Transverse colon (tissue), 4 donors: ENCODE measurements around the gene UBE2D2. TPM values are rescaled to one million over a fixed set of nuclear protein-coding genes. Genes with fewer than 3 reads are reported as not detected.
A peak's percentile ranks its signal among the peaks of the same experiment; 100 is the strongest.
"Not testable (repeated sequence)": the region's sequence is repeated elsewhere in the genome, so short reads cannot be mapped to it uniquely, and the experiment has no call there.

Experiments used
- DNase-seq: peaks from one replicate; pipeline ENCODE4 v3.0.0-alpha.2; 2019
- H3K27ac ChIP-seq, 4 donors: fragments of 200-600 bp; sonication (generic); 2 replicates each; pipeline ENCODE4 v1.5.1; 2016 to 2018; ENCODE audit warnings: inconsistent platforms in 4 of 4
- H3K27me3 ChIP-seq: fragments of 200-600 bp; sonication (generic); 2 replicates; pipeline ENCODE4 v1.5.1; 2017; ENCODE audit warnings: inconsistent platforms
- H3K36me3 ChIP-seq, 4 donors: fragments of 200-600 bp; sonication (generic); 2 replicates each; pipeline ENCODE4 v1.5.1; 2017 to 2019; ENCODE audit warnings: inconsistent platforms in 4 of 4
- H3K4me1 ChIP-seq, 4 donors: fragments of 200-600 bp; sonication (generic); 2 replicates each; pipeline ENCODE4 v1.5.1; 2017 to 2020; ENCODE audit warnings: inconsistent platforms in 4 of 4
- H3K4me3 ChIP-seq, 4 donors: fragments of 200-600 bp; sonication (generic); 1 replicate in 1 of 4; 2 replicates in 3 of 4; pipeline versions ENCODE4 v1.5.1 to v1.6.1; 2017 to 2019; ENCODE audit warnings: inconsistent platforms in 4 of 4
- H3K9me3 ChIP-seq, 2 donors: fragments of 200-600 bp; sonication (generic); 2 replicates each; pipeline ENCODE4 v1.5.1; 2017 to 2019; ENCODE audit warnings: inconsistent platforms in 2 of 2
- CTCF ChIP-seq, 5 experiments: fragments of 200-600 bp in 3 of 5; fragments of 450-650 bp in 2 of 5; sonication (generic) in 3 of 5; IDR thresholded peaks; 1 replicate in 2 of 5; 2 replicates in 3 of 5; pipeline ENCODE4 v1.5.1; 2016 to 2017; ENCODE audit warnings: antibody characterized with exemption in 5 of 5, inconsistent platforms in 3 of 5, mild to moderate bottlenecking in 2 of 5, moderate library complexity in 1 of 5
- EP300 ChIP-seq: sonication (generic); formaldehyde crosslinking; IDR thresholded peaks from one replicate; pipeline ENCODE4 v1.6.1; 2017; ENCODE audit warnings: antibody characterized with exemption, low read depth
- POLR2A ChIP-seq: fragments of 450-650 bp; IDR thresholded peaks from one replicate; pipeline ENCODE4 v1.6.1; 2016; ENCODE audit warnings: antibody characterized with exemption, mild to moderate bottlenecking, moderate library complexity
- POLR2AphosphoS5 ChIP-seq, 3 donors: sonication (generic); formaldehyde crosslinking; IDR thresholded peaks; one replicate each; pipeline ENCODE4 v1.6.1; 2016; ENCODE audit warnings: antibody characterized with exemption in 3 of 3
- WGBS, 2 donors: methylation state at CpG; one replicate each; pipeline ENCODE4 v1.1.5; 2018; ENCODE audit warnings: low coverage in 1 of 2; 5-methylcytosine and 5-hydroxymethylcytosine counted together
- in situ Hi-C, 4 donors: fragments of 200-750 bp; cut with MboI; loops; one replicate each; pipeline versions ENCODE4 v1.15.0 to v1.15.1; 2017; ENCODE audit warnings: low sequenced_read_pairs in 3 of 4, low pct_ligation_motif_present in 1 of 4, low pct_unique_long_range_greater_than_20kb in 1 of 4
- intact Hi-C: fragments of 100-400 bp; cut with DNase I; formaldehyde crosslinking; loops from one replicate; pipeline ENCODE4 v1.15.1; 2023; ENCODE audit warnings: low total_unique reads
- total RNA-seq, 4 donors: library from RNA; depleted of rRNA; stranded (reverse); fragments of >200 nt; gene quantifications; one replicate each; pipeline ENCODE4 v1.1.0, GENCODE V29; 2016

UBE2D2 gene
- 100 to 1,000 TPM in 2 of 4 donors, 10 to 100 TPM in 2; 45.6 to 134 (median 80.8) TPM for total RNA-seq

DNA sequence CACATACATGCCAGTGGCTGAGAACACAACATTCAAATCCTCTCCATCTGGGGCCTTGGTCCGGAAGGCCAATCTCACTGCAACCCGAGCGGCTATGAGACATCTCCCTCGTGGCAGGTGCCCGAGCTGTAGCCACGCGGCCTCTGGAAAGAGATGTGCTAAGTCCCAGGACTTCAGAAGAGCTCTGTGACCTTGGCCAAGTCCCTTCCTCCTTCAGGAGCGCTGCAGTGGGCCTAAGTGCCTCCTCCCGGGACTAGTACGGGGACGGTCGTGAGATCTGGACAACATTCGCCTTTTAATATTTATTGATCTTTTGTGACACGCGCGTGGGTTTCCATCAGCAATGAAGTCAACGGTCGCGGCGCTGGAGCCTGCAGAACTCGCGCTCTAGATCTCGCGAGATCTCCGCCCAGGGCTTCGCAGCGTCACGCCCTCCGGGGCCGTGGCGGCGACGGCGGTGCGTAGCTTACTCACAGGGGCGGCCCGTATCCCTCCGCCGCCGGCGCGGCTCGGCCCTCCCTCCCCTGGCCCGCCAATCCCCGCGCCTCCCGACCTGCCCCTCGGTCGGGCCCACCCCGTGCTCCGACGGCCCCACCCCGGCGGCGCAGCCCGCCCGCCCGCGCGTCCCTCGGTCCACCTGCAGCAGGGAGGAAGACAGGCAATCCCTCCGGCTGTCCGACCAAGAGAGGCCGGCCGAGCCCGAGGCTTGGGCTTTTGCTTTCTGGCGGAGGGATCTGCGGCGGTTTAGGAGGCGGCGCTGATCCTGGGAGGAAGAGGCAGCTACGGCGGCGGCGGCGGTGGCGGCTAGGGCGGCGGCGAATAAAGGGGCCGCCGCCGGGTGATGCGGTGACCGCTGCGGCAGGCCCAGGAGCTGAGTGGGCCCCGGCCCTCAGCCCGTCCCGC, at the start of gene UBE2D2:
Gene UBE2D2, plus strand, starts transcription at position 588 of the 903 bp plus-strand sequence. CDS start 453 bp downstream, outside the sequence.
- intact Hi-C loops = no loop called here
- Histone ChIP-seq H3K4me1 (peaks cover 13 to 41% (median 36%) of the 10 kb centered on the region in 4 donors), H3K4me3 (peak within 1 kb of the TSS; percentile 60 to 99 (median 88)), H3K9me3 (no peaks in the 10 kb centered on the region), H3K27me3 (no peaks in the 10 kb centered on the region), H3K27ac (peak within 1 kb of the TSS; percentile 98 to 100 (median 99)), H3K36me3 (no peaks in the 10 kb centered on the region)
- TF ChIP-seq CTCF (IDR thresholded peaks at IDR 0.05) (no peak), EP300 (no peak), POLR2AphosphoS5 (IDR thresholded peaks at IDR 0.05) (peak; percentile 82 to 94 (median 93)), POLR2A (peak; percentile 91)
- DNase-seq = peak; percentile 98
- in situ Hi-C loops = no loop called here
- 0 to 1% methylated on average over 4 to 65 of the region's 89 CpGs for WGBS, 2 donors

GRCh38 chr5:139512786-139513390, 48.3 kb upstream of the UBE2D2 start:
- in situ Hi-C loops (loop anchor here in 1 of 4 donors (10.0 kb wide), 1 partner anchor 88 kb away; no protein-coding TSS in a partner anchor), intact Hi-C loops (loop anchor here (5.0 kb wide), 1 partner anchor 91 kb away; no protein-coding TSS in a partner anchor)
- no peak for TF ChIP-seq POLR2AphosphoS5 (IDR thresholded peaks at IDR 0.05)
- TF ChIP-seq POLR2A = no peak
- no peak for TF ChIP-seq CTCF (IDR thresholded peaks at IDR 0.05)
- TF ChIP-seq EP300 = no peak
- DNase-seq = no peak
- H3K4me3 ChIP-seq = no peak overlapping the region
- H3K27me3 ChIP-seq = no peaks in the 10 kb centered on the region
- 81 to 95% methylated on average over 3 to 6 of the region's 6 CpGs for WGBS, 2 donors
- H3K27ac ChIP-seq = no peak overlapping the region
- H3K9me3 ChIP-seq = no peaks in the 10 kb centered on the region
- peaks cover 0 to 7% (median 4%) of the 10 kb centered on the region in 4 donors for H3K4me1 ChIP-seq
- no peaks in the 10 kb centered on the region for H3K36me3 ChIP-seq

DNA sequence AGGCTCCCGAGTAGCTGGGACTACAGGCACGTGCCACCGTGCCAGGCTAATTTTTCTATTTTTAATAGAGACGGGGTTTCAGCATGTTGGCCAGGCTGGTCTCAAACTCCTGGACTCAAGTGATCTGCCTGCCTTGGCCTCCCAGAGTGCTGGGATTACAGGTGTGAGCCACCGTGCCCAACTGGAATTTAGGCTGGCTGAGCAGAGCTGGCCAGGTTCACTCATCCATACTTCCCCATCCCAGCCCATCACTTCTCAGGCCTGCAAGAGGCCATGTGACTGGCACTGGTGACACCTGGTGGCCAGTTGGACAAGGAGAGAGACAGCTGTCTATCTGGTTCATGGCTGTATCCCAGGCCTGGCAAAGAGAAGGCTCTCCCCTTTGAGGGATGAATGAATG, 47.7 kb upstream of the UBE2D2 start:
- H3K4me3 ChIP-seq, H3K9me3 ChIP-seq, H3K4me1 ChIP-seq, H3K27me3 ChIP-seq, H3K27ac ChIP-seq, H3K36me3 ChIP-seq: not testable (repeated sequence)
- DNase-seq = peak; percentile 88
- WGBS, 2 donors = 62 to 88% methylated on average over 3 to 5 of the region's 5 CpGs
- peak; percentile 64 to 86 (median 72) for TF ChIP-seq CTCF (IDR thresholded peaks at IDR 0.05)
- in situ Hi-C loops (loop anchor here in 1 of 4 donors (10.0 kb wide), 1 partner anchor 89 kb away; no protein-coding TSS in a partner anchor), intact Hi-C loops (loop anchor here (5.0 kb wide), 1 partner anchor 91 kb away; no protein-coding TSS in a partner anchor)
